Stimulated activated CD4-positive, alpha-beta T cell treated with anti-CD3 and anti-CD28 coated beads, Interleukin-1b, Interleukin-23, amount 100 ng/mL, for 4 hours (primary cell): ENCODE data around the gene RADIL.
A peak's percentile ranks its signal among the peaks of the same experiment; 100 is the strongest.

Experiments used
- DNase-seq, 2 donors: peaks; one replicate each; pipeline ENCODE4 v3.0.0-alpha.2; 2020; ENCODE audit warnings: low read depth in 2 of 2

The RADIL gene

DNA sequence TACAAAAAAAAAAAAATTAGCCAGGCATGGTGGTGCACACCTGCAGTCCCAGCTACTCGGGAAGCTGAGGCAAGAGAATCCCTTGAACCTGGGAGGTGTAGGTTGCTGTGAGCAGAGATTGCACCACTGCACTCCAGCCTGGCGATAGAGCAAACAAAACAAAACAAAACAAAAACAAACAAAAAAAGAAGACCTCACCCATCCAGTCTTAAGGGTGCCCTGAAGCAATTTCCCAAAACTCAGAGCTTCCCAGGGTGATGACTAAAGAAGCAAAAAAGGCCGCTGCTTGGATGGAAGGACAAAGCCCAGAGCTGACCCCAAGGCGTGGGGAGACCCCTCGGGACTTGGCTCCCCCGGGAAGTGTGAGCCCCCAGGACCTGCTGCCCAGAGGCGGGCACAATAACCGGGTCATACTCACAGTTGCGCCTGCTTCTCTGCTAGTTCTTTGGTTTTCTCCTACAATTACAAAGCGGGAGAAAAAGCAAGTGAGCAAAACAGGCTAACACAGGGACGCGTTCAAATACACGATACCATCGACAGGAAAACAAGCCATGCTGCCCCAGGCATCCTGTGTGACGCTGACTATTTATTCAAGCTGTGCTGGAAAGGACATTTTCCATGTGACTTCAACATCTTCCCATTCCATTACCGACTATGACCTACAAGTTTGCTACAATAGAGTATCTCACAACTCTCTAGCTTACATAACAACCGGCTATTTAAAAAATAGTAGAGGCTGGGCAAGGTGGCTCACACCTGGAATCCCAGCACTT lies 51.6 kb downstream of the RADIL start:
- no peak for DNase-seq

DNA sequence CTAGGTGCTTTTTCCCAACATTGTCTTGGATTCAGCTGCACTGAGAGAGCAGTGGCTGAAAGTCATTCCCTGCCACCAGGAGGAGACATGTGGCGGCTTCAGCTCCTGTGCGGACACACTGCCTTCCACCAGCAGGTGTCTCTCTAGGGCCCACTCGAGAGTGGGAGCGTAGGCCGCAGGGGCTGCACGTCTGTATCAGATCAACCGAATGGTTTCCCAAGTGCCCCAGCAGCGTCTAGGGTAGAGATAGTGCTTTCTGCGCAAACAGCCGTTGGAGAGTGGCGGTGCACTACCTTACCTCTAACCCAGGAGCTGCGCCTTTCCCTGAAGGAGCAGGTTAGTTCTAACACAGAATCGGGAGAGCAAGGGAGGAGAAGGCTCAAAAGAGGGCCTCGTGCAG lies 53.3 kb downstream of the RADIL start:
- DNase-seq: peak; percentile 32 to 40

DNA sequence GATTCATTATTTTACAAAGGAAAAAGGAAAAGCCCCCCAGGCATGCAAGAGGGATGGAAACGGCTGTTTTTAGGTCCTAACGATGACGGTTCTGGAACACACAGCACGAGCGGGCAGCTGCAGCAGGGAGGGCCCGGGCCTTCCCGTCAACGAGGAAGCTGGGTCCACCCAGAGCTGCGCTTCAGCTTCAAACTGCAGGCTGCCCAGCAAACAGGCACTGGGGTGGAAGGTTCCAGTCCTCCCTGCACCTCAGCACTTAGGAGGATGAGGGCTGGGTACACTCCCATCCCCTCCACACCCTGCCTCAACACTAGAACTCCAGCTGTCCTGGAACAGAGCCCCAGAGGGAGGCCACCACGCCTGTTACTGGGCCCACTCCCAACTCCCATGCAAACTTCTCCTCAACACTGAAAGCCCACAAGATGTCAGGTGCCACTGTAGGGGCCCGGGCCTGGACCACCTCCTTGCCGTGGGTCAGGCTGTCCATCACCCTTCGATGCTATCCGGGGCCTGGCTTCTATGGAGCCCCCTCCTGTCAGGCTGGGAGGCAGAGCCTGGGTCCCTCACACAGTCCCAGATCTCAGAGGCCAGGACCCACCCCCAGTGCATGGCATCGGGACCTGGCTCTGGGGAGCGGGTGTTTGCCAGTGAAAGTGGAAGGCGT lies 54.7 kb downstream of the RADIL start:
- DNase-seq: no peak

- DNase-seq: no peak
These were observed 58.4 kb downstream of the RADIL start for GRCh38 chr7:4825081-4825480.

DNA sequence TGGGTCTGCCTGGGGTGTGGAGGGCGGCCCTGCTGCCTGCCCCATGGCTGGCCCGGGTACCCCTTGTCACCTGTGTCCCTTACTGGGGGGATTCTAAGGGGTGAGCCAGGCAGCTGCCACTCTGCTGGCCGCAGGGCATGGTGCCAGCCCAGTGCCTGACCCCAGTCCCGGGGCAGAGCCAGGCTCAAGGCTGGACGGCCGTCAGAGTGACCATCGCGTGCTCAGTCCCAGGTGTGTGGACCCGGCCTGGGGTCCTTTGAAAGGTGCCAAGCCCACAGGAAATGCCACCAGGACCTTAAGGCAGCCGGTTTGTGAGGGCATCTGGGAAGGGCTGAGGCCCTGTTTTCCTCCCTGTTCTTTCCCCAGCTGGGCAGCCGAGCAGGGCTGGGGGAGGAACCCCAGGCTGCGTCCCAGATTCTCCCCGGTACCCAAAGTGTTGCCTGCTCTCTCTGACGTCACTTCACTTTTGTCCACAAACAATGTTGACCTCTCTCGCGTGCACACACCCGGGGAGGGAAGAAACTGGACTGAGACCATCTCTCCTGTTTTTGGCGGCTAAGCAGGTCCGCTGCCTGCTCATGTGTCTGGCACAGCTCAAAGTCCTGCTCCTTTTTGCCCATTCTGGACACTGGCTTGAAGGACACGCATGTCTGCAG lies 59.3 kb downstream of the RADIL start:
- no peak for DNase-seq

GRCh38 chr7:4823441-4824119 lies 59.9 kb downstream of the RADIL start:
- DNase-seq: no peak

GRCh38 chr7:4822677-4823076 lies 60.8 kb downstream of the RADIL start:
- DNase-seq: no peak

DNA sequence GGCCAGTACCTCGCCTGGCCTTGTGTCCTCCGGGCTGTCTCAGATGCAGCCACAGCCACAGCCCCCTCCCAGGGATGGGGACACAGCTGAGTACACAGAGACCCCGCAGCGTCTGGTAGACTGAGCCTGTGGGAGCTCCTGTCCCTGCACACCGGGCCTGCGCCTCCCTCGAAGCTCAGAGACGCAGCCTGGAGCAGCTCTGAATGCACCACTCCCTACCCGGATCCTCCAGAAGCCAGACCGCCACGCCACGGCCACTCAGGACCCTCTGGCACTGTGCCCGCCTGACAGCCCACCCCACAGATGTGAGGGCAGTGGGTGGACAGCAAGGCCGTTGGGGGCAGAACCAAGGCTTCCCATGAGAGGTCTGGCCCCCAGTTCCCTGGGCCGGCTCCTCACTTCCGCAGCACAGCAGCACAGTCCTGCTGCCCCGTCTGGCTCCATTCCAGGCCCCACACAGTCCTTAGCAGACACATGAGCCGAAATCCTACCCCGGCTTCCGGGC lies 62.5 kb downstream of the RADIL start:
- no peak for DNase-seq

DNA sequence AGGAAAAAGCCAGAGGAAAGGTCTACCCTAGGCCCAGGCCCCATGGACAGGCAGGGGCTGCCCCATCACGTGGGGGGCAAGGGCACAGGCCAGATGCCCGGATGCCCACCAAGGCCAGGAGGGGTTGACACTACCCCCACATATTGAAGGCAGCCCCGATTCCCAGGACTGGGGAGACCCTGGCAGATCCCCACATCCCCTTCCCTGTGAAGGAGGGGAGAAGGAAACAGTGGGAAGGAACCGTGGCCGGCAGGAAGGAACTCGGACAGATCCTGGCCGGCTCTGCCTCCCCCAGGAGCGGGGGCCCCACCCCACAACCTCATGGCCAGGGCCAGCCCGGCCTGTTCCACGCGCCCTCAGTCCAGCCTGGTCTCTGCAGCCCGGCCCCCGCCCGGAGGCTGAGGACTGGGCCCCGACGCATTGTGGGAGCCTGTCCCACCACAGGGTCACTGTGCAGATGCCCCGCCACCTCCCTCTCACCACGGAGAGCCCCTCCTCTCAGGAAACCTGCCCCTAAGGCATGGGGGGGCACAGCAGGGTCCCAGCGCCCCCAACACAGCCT lies 63.0 kb downstream of the RADIL start:
- DNase-seq: no peak

- no peak for DNase-seq
These were observed 63.7 kb downstream of the RADIL start for GRCh38 chr7:4819560-4820404.

- DNase-seq: no peak
These were observed 65.3 kb downstream of the RADIL start for GRCh38 chr7:4818000-4818794.

GRCh38 chr7:4817178-4817901 lies 66.2 kb downstream of the RADIL start:
- no peak for DNase-seq

DNA sequence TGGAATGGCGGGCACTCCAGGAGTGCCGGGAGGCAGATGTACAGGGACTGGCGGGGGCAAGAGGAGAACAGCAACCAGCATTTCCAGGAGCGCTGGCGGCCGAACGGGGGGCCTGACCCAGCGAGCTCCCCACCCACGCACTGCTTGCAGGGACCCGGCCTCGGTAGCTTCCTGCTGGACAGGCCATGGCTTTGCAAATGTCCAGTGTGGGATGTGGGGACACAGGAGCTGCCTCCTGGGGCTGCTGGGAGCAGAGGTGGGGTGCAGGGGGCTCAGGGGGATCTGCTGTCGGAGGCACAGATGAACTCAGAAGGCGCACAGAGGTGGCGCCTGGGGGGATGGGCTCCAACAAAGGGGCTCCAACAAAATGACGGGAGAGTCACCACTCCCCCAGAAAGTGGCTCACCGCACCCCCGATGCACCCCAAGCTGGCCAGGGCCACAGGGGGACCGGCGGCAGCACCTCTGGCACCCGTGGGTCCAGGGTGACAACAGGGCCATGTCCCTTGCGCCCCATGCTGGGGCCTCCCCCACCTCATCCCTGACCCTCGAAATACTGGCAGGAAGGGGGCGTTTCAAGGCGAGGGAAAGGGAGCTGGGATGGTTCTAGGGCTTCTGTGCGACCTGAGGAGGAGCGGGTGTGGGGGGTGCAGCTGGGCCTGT lies 67.0 kb downstream of the RADIL start:
- DNase-seq: no peak

DNA sequence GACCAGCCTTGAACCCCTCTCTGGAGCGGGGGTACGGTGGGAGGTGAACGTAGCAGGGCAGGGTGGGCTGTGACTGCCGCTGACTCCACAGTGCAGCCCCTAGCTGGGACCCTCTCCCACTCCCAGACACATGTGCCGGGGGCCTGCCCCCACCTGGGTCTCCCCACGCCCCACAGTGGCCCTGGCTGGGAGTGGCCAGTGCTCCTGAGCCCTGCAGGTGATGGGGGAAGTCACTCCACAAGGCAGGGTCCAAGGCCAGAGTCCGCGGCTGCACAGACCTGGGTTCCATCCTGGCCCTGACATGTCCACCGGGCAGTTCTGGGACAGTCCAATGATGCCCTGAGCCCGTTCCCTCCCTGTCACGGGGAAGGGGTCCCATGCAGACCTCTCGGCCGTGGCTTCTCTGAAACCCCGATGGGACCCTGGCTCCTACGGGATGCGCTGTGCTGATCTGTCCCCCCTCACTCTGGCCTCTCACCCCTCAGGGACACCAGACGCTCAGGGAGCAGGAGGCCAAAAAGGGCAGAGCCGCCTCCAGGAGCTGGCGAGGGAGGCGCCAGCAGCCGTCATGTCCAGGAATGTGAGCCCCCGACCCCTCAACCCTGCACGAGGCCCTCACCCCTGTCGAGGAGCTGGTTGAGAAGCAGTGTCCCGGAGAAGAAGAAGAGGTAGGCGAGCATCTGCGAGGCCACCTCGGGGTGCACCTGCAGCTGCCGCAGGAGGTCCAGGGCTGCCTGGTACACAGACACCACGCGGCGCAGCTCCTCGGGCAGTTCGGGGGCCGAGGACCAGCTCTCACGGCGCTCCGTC lies 67.7 kb downstream of the RADIL start:
- DNase-seq: no peak

DNA sequence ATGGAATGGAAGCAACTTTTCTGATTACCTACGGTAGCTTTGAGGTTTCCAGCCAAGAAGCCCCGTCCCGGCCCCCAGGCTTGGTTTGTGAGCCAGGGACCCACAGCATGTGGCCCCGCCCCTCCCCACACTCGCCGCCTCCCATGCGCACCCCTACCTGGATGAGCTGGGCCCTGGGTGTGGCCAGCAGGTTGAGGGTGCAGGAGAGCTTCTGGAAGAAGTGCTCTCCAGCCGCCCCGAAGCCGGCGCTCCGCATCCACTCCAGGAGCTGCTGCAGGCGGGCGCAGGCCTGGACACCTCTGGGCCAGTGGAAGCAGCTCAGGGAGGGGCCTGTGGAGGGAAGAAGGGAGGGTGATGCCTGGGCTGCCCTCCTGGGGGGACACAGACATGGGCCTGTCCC lies 68.4 kb downstream of the RADIL start:
- no peak for DNase-seq

DNA sequence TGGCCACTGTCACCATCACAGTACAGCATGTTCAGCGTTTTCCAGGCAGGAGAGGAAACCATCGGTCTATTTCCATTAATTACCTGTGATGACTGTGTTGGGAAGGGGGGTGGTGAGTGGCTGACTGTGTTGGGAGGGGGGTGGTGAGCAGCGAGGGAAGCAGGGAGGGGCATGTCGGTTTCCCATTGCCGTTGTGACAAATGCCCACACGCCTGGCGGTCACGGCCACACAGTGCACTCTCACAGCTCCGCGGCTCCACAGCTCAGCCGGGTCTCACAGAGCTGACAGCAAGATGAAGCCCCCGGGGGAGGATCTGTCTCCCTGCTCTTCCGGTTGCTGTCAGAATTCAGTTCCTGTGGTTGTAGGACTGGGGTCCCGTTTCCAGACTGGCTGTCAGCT lies 69.1 kb downstream of the RADIL start:
- no peak for DNase-seq

DNA sequence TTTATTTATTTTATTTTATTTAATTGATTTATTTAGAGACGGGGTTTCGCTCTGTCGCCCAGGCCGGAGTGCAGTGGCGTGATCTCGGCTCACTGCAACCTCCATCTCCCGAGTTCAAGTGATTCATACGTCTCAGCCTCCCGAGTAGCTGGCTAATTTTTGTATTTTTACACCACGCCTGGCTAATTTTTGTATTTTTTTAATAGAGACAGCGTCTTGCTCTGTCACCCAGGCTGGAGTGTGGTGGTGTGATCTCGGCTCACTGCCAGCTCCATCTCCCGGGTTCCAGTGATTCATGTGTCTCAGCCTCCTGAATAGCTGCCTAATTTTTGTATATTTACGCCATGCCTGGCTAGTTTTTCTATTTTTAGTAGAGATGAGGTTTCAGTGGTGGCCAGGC lies 73.8 kb downstream of the RADIL start:
- no peak for DNase-seq

- DNase-seq: no peak
These were observed 74.4 kb downstream of the RADIL start for GRCh38 chr7:4809091-4809591.
